Neural progenitor cell (in vitro differentiated cells): Measurements from ENCODE around the gene SDR39U1. TPM values are rescaled to one million over a fixed set of nuclear protein-coding genes. Genes with fewer than 3 reads are reported as not detected.

Source experiments
- DNase-seq: peaks from one replicate; pipeline ENCODE4 v3.0.0-alpha.2; 2016; ENCODE audit warnings: low spot score
- H2AFZ ChIP-seq: fragments of 200-600 bp; sonication (generic); replicated peaks from 2 replicates; pipeline ENCODE4 v1.6.1; 2016; ENCODE audit warnings: antibody characterized with exemption
- H3F3A ChIP-seq: fragments of 200-600 bp; sonication (generic); 2 replicates; pipeline ENCODE4 v1.6.1; 2016; ENCODE audit warnings: antibody characterized with exemption, low read depth
- H3K27ac ChIP-seq: fragments of 200-600 bp; sonication (generic); 2 replicates; pipeline ENCODE4 v1.5.1; 2016; ENCODE audit warnings: mild to moderate bottlenecking
- H3K27me3 ChIP-seq: fragments of 200-600 bp; sonication (generic); 2 replicates; pipeline ENCODE4 v1.6.1; 2016; ENCODE audit warnings: mild to moderate bottlenecking, moderate library complexity
- H3K36me3 ChIP-seq: fragments of 200-600 bp; sonication (generic); 2 replicates; pipeline ENCODE4 v1.5.1; 2016
- H3K4me1 ChIP-seq: fragments of 200-600 bp; sonication (generic); 2 replicates; pipeline ENCODE4 v1.6.1; 2016; ENCODE audit warnings: mixed run types
- H3K4me2 ChIP-seq: fragments of 200-600 bp; sonication (generic); 2 replicates; pipeline ENCODE4 v1.6.1; 2016
- H3K4me3 ChIP-seq: fragments of 200-600 bp; sonication (generic); 2 replicates; pipeline ENCODE4 v1.5.1; 2016
- H3K79me2 ChIP-seq: fragments of 200-600 bp; sonication (generic); 2 replicates; pipeline ENCODE4 v1.6.1; 2016; ENCODE audit warnings: low read depth
- H3K9ac ChIP-seq: fragments of 200-600 bp; sonication (generic); 2 replicates; pipeline ENCODE4 v1.6.1; 2016
- H3K9me3 ChIP-seq: fragments of 200-600 bp; sonication (generic); 2 replicates; pipeline ENCODE4 v1.5.1; 2016; ENCODE audit warnings: low read depth
- H4K20me1 ChIP-seq: fragments of 200-600 bp; sonication (generic); 2 replicates; pipeline ENCODE4 v1.6.1; 2016; ENCODE audit warnings: low read depth
- H3K27ac Mint-ChIP-seq: 3 replicates; pipeline ENCODE4 v1.8.0; 2021; ENCODE audit warnings: mixed read lengths
- H3K27me3 Mint-ChIP-seq: 2 replicates; pipeline ENCODE4 v1.8.0; 2022; ENCODE audit warnings: low read depth, mild to moderate bottlenecking, inconsistent platforms, moderate library complexity, mixed read lengths; ENCODE audit not compliant: insufficient read depth
- H3K36me3 Mint-ChIP-seq: 3 replicates; pipeline ENCODE4 v1.8.0; 2021; ENCODE audit warnings: mixed read lengths
- H3K4me1 Mint-ChIP-seq: 3 replicates; pipeline ENCODE4 v1.8.0; 2021; ENCODE audit warnings: mixed read lengths
- H3K4me3 Mint-ChIP-seq: 3 replicates; pipeline ENCODE4 v1.8.0; 2021; ENCODE audit warnings: mild to moderate bottlenecking, moderate library complexity, mixed read lengths
- H3K9me3 Mint-ChIP-seq: 3 replicates; pipeline ENCODE4 v1.8.0; 2020; ENCODE audit warnings: mixed read lengths
- CTCF ChIP-seq: fragments of 200-600 bp; sonication (generic); IDR thresholded peaks from 2 replicates; pipeline ENCODE4 v1.5.1; 2017; ENCODE audit warnings: antibody characterized with exemption, mild to moderate bottlenecking
- EZH2 ChIP-seq: fragments of 200-600 bp; sonication (generic); IDR thresholded peaks from 2 replicates; pipeline ENCODE4 v1.6.1; 2017; ENCODE audit warnings: antibody characterized with exemption, mild to moderate bottlenecking, moderate library complexity
- EZH2phosphoT487 ChIP-seq: fragments of 200-600 bp; sonication (generic); IDR thresholded peaks from 2 replicates; pipeline ENCODE4 v1.6.1; 2017; ENCODE audit warnings: antibody characterized with exemption
- total RNA-seq: library from RNA; depleted of rRNA; stranded (reverse); fragments of >200 nt; gene quantifications from 2 replicates; pipeline ENCODE4 v1.2.3, GENCODE V29; 2015; ENCODE audit warnings: low replicate concordance

Gene SDR39U1
- total RNA-seq, 1 donor from 2014 or later = 19.0 TPM

- no peak for TF ChIP-seq EZH2phosphoT487
- no peak for TF ChIP-seq CTCF
- no peak for TF ChIP-seq EZH2
- Histone ChIP-seq H3K27me3 (no peaks in the 10 kb centered on the region), H3K27ac (no peak overlapping the region), H3K79me2 (no peaks in the 10 kb centered on the region), H4K20me1 (no peaks in the 10 kb centered on the region), H2AFZ (no peak overlapping the region), H3K36me3 (no peaks in the 10 kb centered on the region), H3K9me3 (no peaks in the 10 kb centered on the region), H3K9ac (no peak overlapping the region), H3K4me2 (no peak overlapping the region), H3F3A (peaks cover 9% of the 10 kb centered on the region), H3K4me3 (no peak overlapping the region), H3K4me1 (peaks cover 8% of the 10 kb centered on the region)
- H3K4me1 Mint-ChIP-seq = peaks cover 11% of the 10 kb centered on the region
- H3K9me3 Mint-ChIP-seq = no peaks in the 10 kb centered on the region
- no peaks in the 10 kb centered on the region for H3K36me3 Mint-ChIP-seq
- DNase-seq = no peak
- no peak overlapping the region for H3K4me3 Mint-ChIP-seq
- H3K27me3 Mint-ChIP-seq = peaks cover 4% of the 10 kb centered on the region
- no peak overlapping the region for H3K27ac Mint-ChIP-seq
These were observed 48.3 kb downstream of the SDR39U1 start for GRCh38 chr14:24394275-24394674.

GRCh38 chr14:24392325-24393091 lies 50.1 kb downstream of the SDR39U1 start:
- no peaks in the 10 kb centered on the region for H3F3A ChIP-seq
- TF ChIP-seq EZH2 (no peak), CTCF (no peak), EZH2phosphoT487 (no peak)
- H3K4me2 ChIP-seq = no peak overlapping the region
- Mint-ChIP-seq H3K9me3 (no peaks in the 10 kb centered on the region), H3K27ac (no peak overlapping the region), H3K4me1 (peaks cover 23% of the 10 kb centered on the region), H3K27me3 (peaks cover 2% of the 10 kb centered on the region), H3K4me3 (no peak overlapping the region), H3K36me3 (no peaks in the 10 kb centered on the region)
- no peak overlapping the region for H3K27ac ChIP-seq
- H3K9me3 ChIP-seq = no peaks in the 10 kb centered on the region
- H3K9ac ChIP-seq = no peak overlapping the region
- no peaks in the 10 kb centered on the region for H3K36me3 ChIP-seq
- no peaks in the 10 kb centered on the region for H4K20me1 ChIP-seq
- H3K79me2 ChIP-seq = no peaks in the 10 kb centered on the region
- no peaks in the 10 kb centered on the region for H3K27me3 ChIP-seq
- H3K4me3 ChIP-seq = no peak overlapping the region
- H2AFZ ChIP-seq = no peak overlapping the region
- no peak for DNase-seq
- H3K4me1 ChIP-seq = no peaks in the 10 kb centered on the region

- no peaks in the 10 kb centered on the region for H4K20me1 ChIP-seq
- H3K27ac ChIP-seq = no peak overlapping the region
- H3K79me2 ChIP-seq = no peaks in the 10 kb centered on the region
- H3K27ac Mint-ChIP-seq = peak overlapping the region; percentile 81
- no peaks in the 10 kb centered on the region for H3K36me3 Mint-ChIP-seq
- H3K4me2 ChIP-seq = no peak overlapping the region
- no peaks in the 10 kb centered on the region for H3K9me3 ChIP-seq
- H3K9me3 Mint-ChIP-seq = no peaks in the 10 kb centered on the region
- peaks cover 2% of the 10 kb centered on the region for H3K27me3 Mint-ChIP-seq
- no peaks in the 10 kb centered on the region for H3K36me3 ChIP-seq
- H3K4me1 ChIP-seq = no peaks in the 10 kb centered on the region
- no peak overlapping the region for H2AFZ ChIP-seq
- TF ChIP-seq EZH2 = no peak
- TF ChIP-seq EZH2phosphoT487 = no peak
- TF ChIP-seq CTCF = no peak
- H3K4me1 Mint-ChIP-seq = peaks cover 24% of the 10 kb centered on the region
- H3K27me3 ChIP-seq = no peaks in the 10 kb centered on the region
- H3K4me3 Mint-ChIP-seq = peak overlapping the region; percentile 57
- no peak for DNase-seq
- H3K9ac ChIP-seq = no peak overlapping the region
- no peaks in the 10 kb centered on the region for H3F3A ChIP-seq
- no peak overlapping the region for H3K4me3 ChIP-seq
These were observed 51.7 kb downstream of the SDR39U1 start for GRCh38 chr14:24390701-24391468.

Other genes with a start within 250 kb of the SDR39U1 start
- gene TM9SF1, start 247.3 kb downstream of the SDR39U1 start, total RNA-seq = 30.5 and 37.6 TPM in 2 replicates
- not detected in 2 replicates for gene TSSK4, start 237.1 kb downstream of the SDR39U1 start, total RNA-seq
- 35.3 and 37.1 TPM in 2 replicates for gene CHMP4A, start 229.3 kb downstream of the SDR39U1 start, total RNA-seq
- 18.3 and 20.1 TPM in 2 replicates for gene MDP1, start 226.7 kb downstream of the SDR39U1 start, total RNA-seq
- gene NEDD8, start 210.4 kb downstream of the SDR39U1 start, total RNA-seq = 170 and 220 TPM in 2 replicates
- gene GMPR2, start 209.8 kb downstream of the SDR39U1 start, total RNA-seq = 98.4 and 101 TPM in 2 replicates
- 32.6 and 42.5 TPM in 2 replicates for gene TINF2, start 200.2 kb downstream of the SDR39U1 start, total RNA-seq
- gene TGM1, start 179.6 kb downstream of the SDR39U1 start, total RNA-seq = 2.6 and 4.9 TPM in 2 replicates
- 7.1 and 22.9 TPM in 2 replicates for gene RABGGTA, start 171.2 kb downstream of the SDR39U1 start, total RNA-seq
- 19.7 and 27.4 TPM in 2 replicates for gene DHRS1, start 143.0 kb downstream of the SDR39U1 start, total RNA-seq
- 14.8 and 24.7 TPM in 2 replicates for gene NOP9, start 142.9 kb downstream of the SDR39U1 start, total RNA-seq
- gene CIDEB, start 134.8 kb downstream of the SDR39U1 start, total RNA-seq = 0.12 TPM in 1 of 2 replicates, not detected in the other
- gene LTB4R2, start 132.6 kb downstream of the SDR39U1 start, total RNA-seq = 1.8 and 9.0 TPM in 2 replicates
- 1.9 and 4.6 TPM in 2 replicates for gene LTB4R, start 131.3 kb downstream of the SDR39U1 start, total RNA-seq
- gene ADCY4, start 107.7 kb downstream of the SDR39U1 start, total RNA-seq = not detected in 2 replicates
- not detected in 2 replicates for gene RIPK3, start 102.8 kb downstream of the SDR39U1 start, total RNA-seq
- 38.2 and 95.3 TPM in 2 replicates for gene NFATC4, start 74.6 kb downstream of the SDR39U1 start, total RNA-seq
- gene NYNRIN, start 43.8 kb downstream of the SDR39U1 start, total RNA-seq = 15.5 and 34.3 TPM in 2 replicates
- 0.25 TPM in 1 of 2 replicates, not detected in the other for gene CBLN3, start 13.1 kb downstream of the SDR39U1 start, total RNA-seq
- 20.4 and 34.7 TPM in 2 replicates for gene KHNYN, start 12.8 kb downstream of the SDR39U1 start, total RNA-seq
- not detected in 2 replicates for gene CMA1, start 65.5 kb upstream of the SDR39U1 start, total RNA-seq
- not detected in 2 replicates for gene CTSG, start 133.5 kb upstream of the SDR39U1 start, total RNA-seq
- gene GZMH, start 166.9 kb upstream of the SDR39U1 start, total RNA-seq = not detected in 2 replicates
- not detected in 2 replicates for gene GZMB, start 191.4 kb upstream of the SDR39U1 start, total RNA-seq